OCI-M2 (cell line): ENCODE results near the gene MYRFL.
"Not testable (repeated sequence)": the region's sequence is repeated elsewhere in the genome, so short reads cannot be mapped to it uniquely, and the experiment has no call there.

Source experiments
- DNase-seq: peaks from one replicate; lab custom pipeline; 2025; ENCODE audit not compliant: unreplicated experiment; lab: John Stamatoyannopoulos, UW

The MYRFL gene

GRCh38 chr12:69985656-69986055 is 160.6 kb downstream of the MYRFL start:
- no peak for DNase-seq

- DNase-seq: no peak
Observed at GRCh38 chr12:69986114-69986513, 161.1 kb downstream of the MYRFL start.

GRCh38 chr12:69987579-69988091 is 162.6 kb downstream of the MYRFL start:
- DNase-seq: no peak

GRCh38 chr12:69988481-69989321 is 163.7 kb downstream of the MYRFL start:
- no peak for DNase-seq

- no peak for DNase-seq
Observed at GRCh38 chr12:69991690-69992288, 166.8 kb downstream of the MYRFL start.

- DNase-seq: no peak
Observed at GRCh38 chr12:69993433-69993832, 168.4 kb downstream of the MYRFL start.

- not testable (repeated sequence) for DNase-seq
Observed at GRCh38 chr12:69994086-69994485, 169.1 kb downstream of the MYRFL start.

- no peak for DNase-seq
Observed at GRCh38 chr12:69994724-69995173, 169.7 kb downstream of the MYRFL start.

- DNase-seq: no peak
Observed at GRCh38 chr12:69996241-69996640, 171.2 kb downstream of the MYRFL start.

GRCh38 chr12:69996722-69997121 is 171.7 kb downstream of the MYRFL start:
- DNase-seq: no peak

GRCh38 chr12:69998011-69998410 is 173.0 kb downstream of the MYRFL start:
- no peak for DNase-seq

- DNase-seq: no peak
Observed at GRCh38 chr12:69998922-69999321, 173.9 kb downstream of the MYRFL start.

GRCh38 chr12:69999561-69999960 is 174.5 kb downstream of the MYRFL start:
- DNase-seq: no peak

- DNase-seq: no peak
Observed at GRCh38 chr12:70002097-70002911, 177.3 kb downstream of the MYRFL start.

GRCh38 chr12:70002912-70003255 is 177.9 kb downstream of the MYRFL start:
- no peak for DNase-seq

GRCh38 chr12:70005864-70006618 is 181.0 kb downstream of the MYRFL start:
- DNase-seq: no peak

- no peak for DNase-seq
Observed at GRCh38 chr12:70006619-70006973, 181.6 kb downstream of the MYRFL start.

GRCh38 chr12:70007687-70008086 is 182.7 kb downstream of the MYRFL start:
- no peak for DNase-seq
